Parathyroid adenoma (tissue), 2 donors: ENCODE measurements around the gene CEP112.

Experiments
- H2AFZ ChIP-seq: fragments of 300-600 bp; sonication (generic); one replicate; pipeline ENCODE4 v1.7.0; 2017; ENCODE audit warnings: antibody characterized with exemption, mild to moderate bottlenecking
- H3K27ac ChIP-seq: fragments of 300-600 bp; sonication (generic); one replicate; pipeline ENCODE4 v1.7.0; 2017
- H3K27me3 ChIP-seq: fragments of 300-600 bp; sonication (generic); one replicate; pipeline ENCODE4 v1.7.0; 2017; ENCODE audit warnings: low read length; ENCODE audit not compliant: control insufficient read depth, insufficient read depth
- H3K36me3 ChIP-seq: fragments of 300-600 bp; sonication (generic); one replicate; pipeline ENCODE4 v1.7.0; 2017; ENCODE audit warnings: low read length; ENCODE audit not compliant: control insufficient read depth, insufficient read depth
- H3K4me1 ChIP-seq: fragments of 300-600 bp; sonication (generic); one replicate; pipeline ENCODE4 v1.7.0; 2017; ENCODE audit warnings: control low read depth
- H3K4me2 ChIP-seq: fragments of 300-600 bp; sonication (generic); one replicate; pipeline ENCODE4 v1.7.0; 2017; ENCODE audit warnings: low read length
- H3K4me3 ChIP-seq: fragments of 300-600 bp; sonication (generic); one replicate; pipeline ENCODE4 v1.7.0; 2017; ENCODE audit warnings: low read depth, low read length
- H3K79me2 ChIP-seq: fragments of 300-600 bp; sonication (generic); one replicate; pipeline ENCODE4 v1.7.0; 2017; ENCODE audit warnings: control low read depth
- H3K9ac ChIP-seq: fragments of 300-600 bp; sonication (generic); one replicate; pipeline ENCODE4 v1.7.0; 2017; ENCODE audit warnings: mild to moderate bottlenecking
- H3K9me3 ChIP-seq: fragments of 300-600 bp; sonication (generic); one replicate; pipeline ENCODE4 v1.7.0; 2017; ENCODE audit warnings: low read length; ENCODE audit not compliant: control insufficient read depth
- CTCF ChIP-seq: fragments of 300-600 bp; sonication (generic); IDR thresholded peaks from one replicate; pipeline ENCODE4 v1.7.0; 2017; ENCODE audit warnings: antibody characterized with exemption, mild to moderate bottlenecking
- donor health status: primary hyperparathyroidism.

The CEP112 gene

GRCh38 chr17:66211047-66211810, 19.3 kb upstream of the CEP112 start:
- H3K4me3 ChIP-seq, result no peak overlapping the region
- no peak overlapping the region for H3K4me2 ChIP-seq
- no peak for TF ChIP-seq CTCF

DNA sequence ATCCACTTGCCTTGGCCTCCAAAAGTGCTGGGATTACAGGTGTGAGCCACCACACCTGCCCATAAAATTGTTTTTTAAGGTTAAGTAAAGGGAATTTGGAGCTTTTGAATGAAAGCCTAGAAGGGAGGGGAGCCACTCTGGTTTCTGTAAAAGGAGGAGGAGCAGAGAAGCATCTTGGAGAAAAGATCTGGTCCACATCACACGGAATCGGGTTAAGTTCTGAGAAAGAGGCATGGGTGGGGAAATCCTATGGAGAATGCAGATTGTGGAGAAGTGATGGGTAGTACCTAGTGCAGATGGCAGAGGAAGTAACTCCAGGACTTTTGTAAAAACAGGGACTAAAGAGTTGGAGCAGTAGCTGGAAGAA, 18.3 kb upstream of the CEP112 start:
- Histone ChIP-seq H3K27me3 (no peaks in the 10 kb centered on the region), H3K36me3 (no peaks in the 10 kb centered on the region), H3K9ac (no peak overlapping the region), H3K4me2 (no peak overlapping the region), H3K79me2 (no peaks in the 10 kb centered on the region), H3K9me3 (no peaks in the 10 kb centered on the region), H2AFZ (no peak overlapping the region), H3K4me1 (no peaks in the 10 kb centered on the region), H3K4me3 (no peak overlapping the region), H3K27ac (no peak overlapping the region)
- TF ChIP-seq CTCF, result no peak

More at GRCh38 chr17:66211047-66211810, 19.3 kb upstream of the CEP112 start:
- no peaks in the 10 kb centered on the region for H3K4me1 ChIP-seq
- H3K79me2 ChIP-seq, result no peaks in the 10 kb centered on the region
- H2AFZ ChIP-seq, result no peak overlapping the region
- H3K9me3 ChIP-seq, result no peaks in the 10 kb centered on the region
- no peaks in the 10 kb centered on the region for H3K27me3 ChIP-seq
- H3K36me3 ChIP-seq, result no peaks in the 10 kb centered on the region
- H3K9ac ChIP-seq, result no peak overlapping the region
- no peak overlapping the region for H3K27ac ChIP-seq

GRCh38 chr17:66207936-66208335, 16.0 kb upstream of the CEP112 start:
- Histone ChIP-seq H3K9ac (no peak overlapping the region), H3K9me3 (no peaks in the 10 kb centered on the region), H3K4me1 (no peaks in the 10 kb centered on the region), H3K27ac (no peak overlapping the region), H3K4me2 (no peak overlapping the region), H3K79me2 (no peaks in the 10 kb centered on the region), H3K4me3 (no peak overlapping the region), H2AFZ (no peak overlapping the region), H3K27me3 (no peaks in the 10 kb centered on the region), H3K36me3 (no peaks in the 10 kb centered on the region)
- no peak for TF ChIP-seq CTCF

DNA sequence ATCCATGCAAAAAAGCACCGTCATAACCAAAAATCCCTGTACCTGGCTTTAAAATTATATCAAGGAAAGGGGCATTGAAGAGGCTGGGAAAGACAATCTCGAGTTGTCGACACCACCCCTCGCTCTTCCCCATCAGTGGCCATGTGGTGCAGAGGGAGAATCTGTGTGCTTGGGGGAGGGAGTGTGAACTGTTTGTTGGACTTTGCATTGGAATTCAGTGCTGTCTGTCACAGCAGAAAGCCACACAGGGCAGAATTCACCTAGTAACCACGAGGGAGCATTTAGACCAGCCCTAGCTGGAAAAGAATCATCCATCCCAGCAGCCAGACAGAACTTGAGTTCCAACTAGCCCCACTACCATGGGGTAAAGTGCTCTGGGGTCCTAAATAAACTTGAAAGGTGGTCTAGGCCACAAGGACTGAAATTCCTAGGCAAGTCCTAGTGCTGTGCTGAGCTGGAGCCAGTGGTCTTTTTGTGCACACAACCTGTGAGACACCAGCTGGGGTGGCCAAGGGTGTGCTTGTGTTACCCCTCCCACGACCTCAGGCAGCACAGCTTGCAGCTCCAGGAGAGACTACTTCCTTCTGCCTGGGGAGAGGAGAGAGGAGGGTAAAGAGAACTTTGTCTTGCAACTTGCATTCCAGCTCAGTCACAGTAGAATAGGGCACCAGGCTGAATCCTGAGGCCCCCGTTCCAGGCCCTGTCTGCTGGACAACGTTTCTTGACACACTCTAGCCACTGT, 11.5 kb upstream of the CEP112 start:
- no peak for TF ChIP-seq CTCF
- no peak overlapping the region for H3K4me3 ChIP-seq
- no peaks in the 10 kb centered on the region for H3K79me2 ChIP-seq
- no peak overlapping the region for H2AFZ ChIP-seq
- no peaks in the 10 kb centered on the region for H3K4me1 ChIP-seq
- H3K9ac ChIP-seq, result no peak overlapping the region
- no peak overlapping the region for H3K4me2 ChIP-seq
- H3K36me3 ChIP-seq, result no peaks in the 10 kb centered on the region
- H3K27me3 ChIP-seq, result no peaks in the 10 kb centered on the region
- H3K27ac ChIP-seq, result no peak overlapping the region
- no peaks in the 10 kb centered on the region for H3K9me3 ChIP-seq
